Measurements from ENCODE around the gene ATP2B3.

ATP2B3 gene

GRCh38 chrX:153495362-153495751 lies 22.1 kb upstream of the ATP2B3 start:
- no peak overlapping the region for H3K9ac ChIP-seq
- H3K36me3 ChIP-seq (ENCODE audit: insufficient read depth) = no peaks in the 10 kb centered on the region
- H3K27ac ChIP-seq = no peak overlapping the region
- H4K20me1 ChIP-seq (ENCODE audit: insufficient read depth) = no peaks in the 10 kb centered on the region
- peaks cover 16% of the 10 kb centered on the region; the same call in 1 of the 2 replicates for H3K27me3 ChIP-seq (ENCODE audit: insufficient read depth, low read depth)
- no peak overlapping the region for H2AFZ ChIP-seq (ENCODE audit: low read depth)
- no peaks in the 10 kb centered on the region for H3K4me1 ChIP-seq (ENCODE audit: low read depth, poor library complexity, severe bottlenecking)
- H3K4me2 ChIP-seq = no peak overlapping the region
- TF ChIP-seq CTCF (conservative IDR thresholded peaks at IDR 0.05; ENCODE audit: low read depth, low read length) = no peak
- H3K4me3 ChIP-seq (IDR thresholded peaks at IDR 0.05; ENCODE audit: insufficient read depth, low read depth, low read length) = no peak overlapping the region
- no peaks in the 10 kb centered on the region for H3K79me2 ChIP-seq (ENCODE audit: insufficient read depth, low read depth)

- H3K36me3 ChIP-seq (ENCODE audit: insufficient read depth) = no peaks in the 10 kb centered on the region
- no peaks in the 10 kb centered on the region for H4K20me1 ChIP-seq (ENCODE audit: insufficient read depth)
- no peak for TF ChIP-seq CTCF (conservative IDR thresholded peaks at IDR 0.05; ENCODE audit: low read depth, low read length)
- no peaks in the 10 kb centered on the region for H3K79me2 ChIP-seq (ENCODE audit: insufficient read depth, low read depth)
- H3K27me3 ChIP-seq (ENCODE audit: insufficient read depth, low read depth) = peaks cover 14% of the 10 kb centered on the region; the same call in 1 of the 2 replicates
- no peak overlapping the region for H2AFZ ChIP-seq (ENCODE audit: low read depth)
- H3K4me2 ChIP-seq = no peak overlapping the region
- H3K27ac ChIP-seq = no peak overlapping the region
- no peak overlapping the region for H3K4me3 ChIP-seq (IDR thresholded peaks at IDR 0.05; ENCODE audit: insufficient read depth, low read depth, low read length)
- no peaks in the 10 kb centered on the region for H3K4me1 ChIP-seq (ENCODE audit: low read depth, poor library complexity, severe bottlenecking)
- no peak overlapping the region for H3K9ac ChIP-seq
Measured at GRCh38 chrX:153495903-153496589, 21.4 kb upstream of the ATP2B3 start.

GRCh38 chrX:153496590-153496959 lies 20.9 kb upstream of the ATP2B3 start:
- no peaks in the 10 kb centered on the region for H3K36me3 ChIP-seq (ENCODE audit: insufficient read depth)
- no peak for TF ChIP-seq CTCF (conservative IDR thresholded peaks at IDR 0.05; ENCODE audit: low read depth, low read length)
- no peaks in the 10 kb centered on the region for H4K20me1 ChIP-seq (ENCODE audit: insufficient read depth)
- no peak overlapping the region for H3K4me2 ChIP-seq
- no peak overlapping the region for H3K4me3 ChIP-seq (IDR thresholded peaks at IDR 0.05; ENCODE audit: insufficient read depth, low read depth, low read length)
- no peaks in the 10 kb centered on the region for H3K79me2 ChIP-seq (ENCODE audit: insufficient read depth, low read depth)
- no peak overlapping the region for H3K27ac ChIP-seq
- no peak overlapping the region for H2AFZ ChIP-seq (ENCODE audit: low read depth)
- H3K4me1 ChIP-seq (ENCODE audit: low read depth, poor library complexity, severe bottlenecking) = no peaks in the 10 kb centered on the region
- H3K9ac ChIP-seq = no peak overlapping the region
- peaks cover 11% of the 10 kb centered on the region; the same call in 1 of the 2 replicates for H3K27me3 ChIP-seq (ENCODE audit: insufficient read depth, low read depth)

- Histone ChIP-seq H3K36me3 (ENCODE audit: insufficient read depth) (no peaks in the 10 kb centered on the region), H3K4me2 (no peak overlapping the region)
- TF ChIP-seq CTCF (conservative IDR thresholded peaks at IDR 0.05; ENCODE audit: low read depth, low read length) = no peak
Measured at GRCh38 chrX:153498453-153498852, 19.0 kb upstream of the ATP2B3 start.

More at GRCh38 chrX:153498453-153498852, 19.0 kb upstream of the ATP2B3 start:
- Histone ChIP-seq H4K20me1 (ENCODE audit: insufficient read depth) (no peaks in the 10 kb centered on the region), H3K27ac (no peak overlapping the region), H3K79me2 (ENCODE audit: insufficient read depth, low read depth) (no peaks in the 10 kb centered on the region), H2AFZ (ENCODE audit: low read depth) (no peak overlapping the region), H3K27me3 (ENCODE audit: insufficient read depth, low read depth) (peaks cover 11% of the 10 kb centered on the region; the same call in 1 of the 2 replicates), H3K9ac (no peak overlapping the region), H3K4me1 (ENCODE audit: low read depth, poor library complexity, severe bottlenecking) (no peaks in the 10 kb centered on the region), H3K4me3 (IDR thresholded peaks at IDR 0.05; ENCODE audit: insufficient read depth, low read depth, low read length) (no peak overlapping the region)

All from KMS-11 (cell line).